ENCODE results near the gene TM7SF2.

The TM7SF2 gene

GRCh38 chr11:65090628-65091027 lies 21.0 kb upstream of the TM7SF2 start:
- no peak for ATAC-seq

GRCh38 chr11:65095427-65095826 lies 16.2 kb upstream of the TM7SF2 start:
- no peak for ATAC-seq

- peak; percentile 95 for ATAC-seq
These were observed 15.5 kb upstream of the TM7SF2 start, which contains the start of gene VPS51 for GRCh38 chr11:65095974-65096806. VPS51 (plus strand) TSS chr11:65096214; CDS start chr11:65096251, 37 bp downstream.

- no peak for ATAC-seq
These were observed 14.7 kb upstream of the TM7SF2 start for GRCh38 chr11:65096926-65097325.

GRCh38 chr11:65100674-65101350 lies 10.9 kb upstream of the TM7SF2 start:
- ATAC-seq = no peak

- no peak for ATAC-seq
These were observed 9.3 kb upstream of the TM7SF2 start for GRCh38 chr11:65102142-65103095.

- no peak for ATAC-seq
These were observed 8.2 kb upstream of the TM7SF2 start for GRCh38 chr11:65103476-65103875.

GRCh38 chr11:65104628-65105027 lies 7.0 kb upstream of the TM7SF2 start:
- ATAC-seq = no peak

- ATAC-seq = no peak
These were observed 4.6 kb upstream of the TM7SF2 start for GRCh38 chr11:65107078-65107477.

GRCh38 chr11:65107751-65108468 lies 3.8 kb upstream of the TM7SF2 start:
- ATAC-seq = no peak

GRCh38 chr11:65108469-65109123 lies 3.1 kb upstream of the TM7SF2 start:
- ATAC-seq = no peak

- ATAC-seq = no peak
These were observed 2.2 kb upstream of the TM7SF2 start for GRCh38 chr11:65109231-65110198.

- peak; percentile 52 to 54 for ATAC-seq
These were observed 1.3 kb upstream of the TM7SF2 start for GRCh38 chr11:65110354-65110861.

GRCh38 chr11:65111159-65111743 lies 421 bp upstream of the TM7SF2 start:
- no peak for ATAC-seq

- ATAC-seq = peak; percentile 42 to 43
These were observed 1.1 kb downstream of the TM7SF2 start for GRCh38 chr11:65112546-65113360.

- no peak for ATAC-seq
These were observed 1.7 kb downstream of the TM7SF2 start for GRCh38 chr11:65113361-65113756.

- ATAC-seq = no peak
These were observed 2.2 kb downstream of the TM7SF2 start for GRCh38 chr11:65113839-65114238.

- no peak for ATAC-seq
These were observed 3.0 kb downstream of the TM7SF2 start for GRCh38 chr11:65114538-65115171.

Measured in activated CD4-positive, CD25-positive, alpha-beta regulatory T cell treated with anti-CD3 and anti-CD28 coated beads, Interleukin-2, amount 50 U/mL, for 24 hours (primary cell).